GM12892 (cell line): ENCODE data around the gene NUP93.
A peak's percentile ranks its signal among the peaks of the same experiment; 100 is the strongest.

Source experiments
- DNase-seq: peaks from one replicate; pipeline ENCODE4 v3.0.0; 2011; ENCODE audit not compliant: insufficient read length
- FAIRE-seq: peaks from 2 replicates; lab custom pipeline; 2011; peaks lifted over from hg19 to GRCh38; lab: Jason Lieb, UNC
- POLR2A ChIP-seq: IDR thresholded peaks from 2 replicates; pipeline ENCODE4 v1.6.1; 2011; ENCODE audit warnings: low read depth, low read length, control low read depth
- POLR2AphosphoS5 ChIP-seq: IDR thresholded peaks from 2 replicates; pipeline ENCODE4 v1.6.1; 2011; ENCODE audit warnings: low read depth, low read length, control low read depth
- TAF1 ChIP-seq: IDR thresholded peaks from 2 replicates; pipeline ENCODE4 v1.6.1; 2011; ENCODE audit warnings: low read depth, mild to moderate bottlenecking, control low read depth, low read length, borderline replicate concordance

Gene NUP93

GRCh38 chr16:56870276-56870888, 140.5 kb downstream of the NUP93 start:
- FAIRE-seq, result no peak
- TF ChIP-seq TAF1, result no peak
- no peak for TF ChIP-seq POLR2A
- TF ChIP-seq POLR2AphosphoS5, result no peak
- no peak for DNase-seq

DNA sequence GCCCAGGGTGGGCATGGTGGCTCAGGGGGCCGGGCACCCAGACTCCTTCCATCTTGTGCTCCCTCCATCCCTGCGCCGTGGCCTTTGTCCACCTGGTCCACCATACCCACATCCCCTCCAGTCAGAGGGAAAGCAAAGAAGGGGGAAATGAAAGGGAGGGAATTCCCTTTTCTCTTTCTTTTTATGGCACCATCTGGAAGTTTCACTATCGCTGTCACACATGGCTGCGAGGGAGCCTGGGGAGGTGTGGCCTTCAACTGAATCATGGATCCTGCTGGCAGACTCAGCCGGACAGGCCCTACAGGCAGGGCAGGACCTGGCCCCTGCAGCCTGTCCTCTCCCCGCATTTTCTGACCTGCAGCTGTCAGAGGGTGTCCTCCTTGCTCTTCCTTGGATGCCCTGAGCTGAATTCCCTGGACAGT, 141.3 kb downstream of the NUP93 start:
- FAIRE-seq (peak; percentile 81), DNase-seq (no peak)
- no peak for TF ChIP-seq TAF1
- TF ChIP-seq POLR2AphosphoS5, result peak; percentile 44; the same call in 1 of the 2 replicates
- no peak for TF ChIP-seq POLR2A

DNA sequence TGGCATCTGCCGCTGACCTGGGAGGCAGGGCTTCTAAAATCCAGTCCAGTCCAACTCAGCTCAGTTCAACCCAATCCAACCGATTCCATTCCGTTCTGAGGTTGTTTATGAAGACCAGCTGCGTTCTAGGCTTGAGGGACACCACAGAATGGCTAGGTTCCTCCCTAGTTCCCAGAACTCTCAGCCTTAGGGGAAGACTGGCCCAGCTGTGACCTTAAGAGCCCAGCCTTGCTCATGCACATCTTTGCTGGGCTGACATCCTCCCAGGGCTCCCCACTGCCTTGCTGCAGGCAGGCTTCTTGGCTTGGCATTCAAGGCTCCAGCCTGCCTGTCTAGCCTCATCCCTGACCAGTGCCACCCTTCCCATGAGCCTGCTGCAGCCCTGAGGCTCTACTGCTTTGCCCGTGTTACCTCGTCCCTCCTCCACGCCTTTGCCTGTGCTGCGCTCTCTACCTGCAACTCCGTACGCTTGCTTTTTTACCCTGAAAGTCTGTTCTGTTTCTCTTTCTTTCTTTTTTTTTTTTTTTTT, 143.0 kb downstream of the NUP93 start:
- TF ChIP-seq POLR2AphosphoS5, result no peak
- no peak for TF ChIP-seq POLR2A
- DNase-seq (no peak), FAIRE-seq (no peak)

DNA sequence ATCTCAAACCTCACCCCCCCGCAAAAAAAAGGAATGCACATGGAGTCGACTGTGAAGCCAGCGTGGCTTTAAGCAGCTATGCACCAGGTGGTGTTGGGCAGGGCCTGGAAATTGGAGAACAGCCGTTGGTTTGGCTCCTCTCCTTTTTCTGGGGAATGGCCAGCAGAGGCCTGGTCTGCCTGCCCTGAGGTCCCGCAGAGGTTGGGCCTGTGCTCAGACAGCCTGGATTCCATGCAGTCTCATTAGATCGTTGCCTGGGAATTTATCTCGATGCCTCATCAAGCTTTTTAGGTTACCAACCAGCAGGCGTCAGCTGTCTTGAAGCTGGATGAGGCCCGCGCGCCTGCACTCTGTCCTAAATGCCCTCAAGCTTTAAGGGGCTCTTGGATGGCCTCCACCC, 144.9 kb downstream of the NUP93 start:
- no peak for TF ChIP-seq TAF1
- TF ChIP-seq POLR2AphosphoS5, result no peak
- TF ChIP-seq POLR2A, result no peak
- no peak for FAIRE-seq
- DNase-seq, result no peak

DNA sequence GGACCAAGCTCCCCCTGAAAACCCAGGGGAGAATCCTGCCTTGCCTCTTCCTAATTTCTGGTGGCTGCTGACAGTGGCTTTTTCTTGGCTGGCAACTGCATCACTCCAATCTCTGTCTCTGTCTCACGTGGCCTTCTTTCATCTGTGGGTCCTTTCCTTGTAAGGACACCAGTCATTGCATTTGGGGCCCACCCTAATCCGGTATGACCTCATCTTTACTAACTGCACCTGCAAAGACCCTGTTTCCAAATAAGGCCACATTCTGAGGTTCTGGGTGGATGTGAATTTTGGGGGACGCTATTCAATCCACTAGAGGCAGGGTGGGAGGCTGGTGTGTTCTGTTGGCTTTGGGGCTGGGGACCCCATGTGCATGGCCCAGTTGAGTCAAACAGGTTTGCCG, 146.1 kb downstream of the NUP93 start:
- FAIRE-seq, result no peak
- TF ChIP-seq POLR2A (no peak), TAF1 (no peak)

GRCh38 chr16:56877486-56878182, 147.7 kb downstream of the NUP93 start:
- TF ChIP-seq POLR2A (no peak), TAF1 (no peak), POLR2AphosphoS5 (no peak)
- no peak for FAIRE-seq

More for the DNA sequence above, 146.1 kb downstream of the NUP93 start:
- no peak for DNase-seq

GRCh38 chr16:56878282-56878854, 148.4 kb downstream of the NUP93 start:
- FAIRE-seq (no peak), DNase-seq (no peak)
- TF ChIP-seq POLR2AphosphoS5, result no peak
- no peak for TF ChIP-seq TAF1
- no peak for TF ChIP-seq POLR2A

More at GRCh38 chr16:56877486-56878182, 147.7 kb downstream of the NUP93 start:
- DNase-seq, result no peak

GRCh38 chr16:56879276-56879675, 149.3 kb downstream of the NUP93 start:
- DNase-seq (no peak), FAIRE-seq (no peak)
- TF ChIP-seq POLR2A (no peak), TAF1 (no peak), POLR2AphosphoS5 (no peak)

DNA sequence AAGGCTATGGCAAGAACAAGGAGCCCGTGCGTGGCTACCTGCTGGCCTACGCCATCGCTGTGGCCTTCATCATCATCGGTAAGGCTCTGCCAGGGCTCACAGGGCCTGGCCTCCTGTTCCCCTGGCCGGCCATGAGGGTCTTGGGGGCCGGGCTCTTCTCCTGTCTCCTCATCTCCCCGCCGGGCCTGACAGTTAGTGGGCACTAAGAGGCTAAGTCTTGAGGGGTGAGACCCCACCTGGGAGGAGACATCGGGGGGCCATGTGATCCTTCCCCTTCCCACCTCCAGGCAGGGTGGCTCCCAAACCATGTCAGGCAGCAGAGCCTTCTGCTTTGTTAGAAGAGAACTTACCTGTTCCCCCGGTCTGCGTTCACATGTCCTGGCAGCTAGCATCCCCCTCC, 150.2 kb downstream of the NUP93 start:
- no peak for TF ChIP-seq POLR2AphosphoS5
- no peak for TF ChIP-seq POLR2A
- TF ChIP-seq TAF1, result no peak
- DNase-seq (no peak), FAIRE-seq (no peak)

- TF ChIP-seq POLR2A (no peak), POLR2AphosphoS5 (no peak), TAF1 (no peak)
- FAIRE-seq (no peak), DNase-seq (no peak)
Measured at GRCh38 chr16:56880685-56881084, 150.8 kb downstream of the NUP93 start.

DNA sequence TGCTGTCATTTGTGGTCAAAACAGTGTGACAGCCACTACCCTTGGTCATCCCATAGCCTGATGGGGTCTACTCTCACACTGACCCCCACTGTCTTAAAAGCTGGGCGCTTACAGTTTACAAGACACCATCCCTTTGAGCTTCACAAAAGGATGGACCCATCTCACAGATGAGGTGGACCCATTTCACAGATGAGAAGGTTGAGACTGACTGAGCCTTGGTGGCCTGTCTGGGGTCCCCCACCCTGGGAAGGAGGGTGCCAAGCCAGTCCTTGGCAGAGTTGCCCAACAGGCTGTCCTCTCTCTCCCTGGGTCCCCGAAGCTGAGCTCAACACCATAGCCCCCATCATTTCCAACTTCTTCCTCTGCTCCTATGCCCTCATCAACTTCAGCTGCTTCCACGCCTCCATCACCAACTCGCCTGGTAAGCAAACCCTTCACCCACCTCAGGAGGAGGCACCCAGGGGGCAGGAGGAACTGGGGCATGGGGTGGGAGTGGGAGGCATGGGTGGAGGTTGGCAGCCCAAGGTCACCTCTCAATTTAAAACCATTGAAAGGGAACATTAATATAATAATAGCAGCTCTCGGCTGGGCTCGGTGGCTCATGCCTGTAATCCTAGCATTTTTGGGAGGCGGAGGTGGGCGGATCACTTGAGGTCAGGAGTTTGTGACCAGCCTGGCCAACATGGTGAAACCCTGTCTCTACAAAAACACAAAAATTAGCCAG, 152.3 kb downstream of the NUP93 start:
- TF ChIP-seq POLR2AphosphoS5 (no peak), TAF1 (no peak), POLR2A (no peak)
- no peak for DNase-seq
- no peak for FAIRE-seq
